ENCODE measurements around the gene COL4A1.
"Not testable (repeated sequence)": the region's sequence is repeated elsewhere in the genome, so short reads cannot be mapped to it uniquely, and the experiment has no call there.

DNA sequence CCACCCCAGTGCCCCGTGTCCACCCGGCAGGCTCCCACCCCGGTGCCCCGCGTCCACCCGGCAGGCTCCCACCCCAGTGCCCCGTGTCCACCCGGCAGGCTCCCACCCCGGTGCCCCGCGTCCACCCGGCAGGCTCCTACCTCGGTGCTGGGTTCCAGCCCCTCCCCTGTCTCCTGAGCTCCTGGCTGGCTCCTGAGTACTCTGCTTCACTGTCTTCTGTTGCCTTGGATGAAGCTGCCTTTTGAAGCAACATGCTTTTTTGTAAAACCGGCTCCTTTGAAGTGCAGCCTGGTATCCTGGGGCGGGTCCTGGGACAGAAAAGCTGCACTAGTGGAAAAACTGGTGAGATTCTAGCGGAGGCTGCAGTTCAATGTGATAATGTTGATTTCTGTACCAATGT, 6.8 kb upstream of the COL4A1 start:
- TF ChIP-seq, protein P1, sequence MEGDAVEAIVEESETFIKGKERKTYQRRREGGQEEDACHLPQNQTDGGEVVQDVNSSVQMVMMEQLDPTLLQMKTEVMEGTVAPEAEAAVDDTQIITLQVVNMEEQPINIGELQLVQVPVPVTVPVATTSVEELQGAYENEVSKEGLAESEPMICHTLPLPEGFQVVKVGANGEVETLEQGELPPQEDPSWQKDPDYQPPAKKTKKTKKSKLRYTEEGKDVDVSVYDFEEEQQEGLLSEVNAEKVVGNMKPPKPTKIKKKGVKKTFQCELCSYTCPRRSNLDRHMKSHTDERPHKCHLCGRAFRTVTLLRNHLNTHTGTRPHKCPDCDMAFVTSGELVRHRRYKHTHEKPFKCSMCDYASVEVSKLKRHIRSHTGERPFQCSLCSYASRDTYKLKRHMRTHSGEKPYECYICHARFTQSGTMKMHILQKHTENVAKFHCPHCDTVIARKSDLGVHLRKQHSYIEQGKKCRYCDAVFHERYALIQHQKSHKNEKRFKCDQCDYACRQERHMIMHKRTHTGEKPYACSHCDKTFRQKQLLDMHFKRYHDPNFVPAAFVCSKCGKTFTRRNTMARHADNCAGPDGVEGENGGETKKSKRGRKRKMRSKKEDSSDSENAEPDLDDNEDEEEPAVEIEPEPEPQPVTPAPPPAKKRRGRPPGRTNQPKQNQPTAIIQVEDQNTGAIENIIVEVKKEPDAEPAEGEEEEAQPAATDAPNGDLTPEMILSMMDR (IDR thresholded peaks at IDR 0.05) = not testable (repeated sequence)
- not testable (repeated sequence) for TF ChIP-seq EZH2phosphoT487, EZH2 (IDR thresholded peaks at IDR 0.05)

All from neural progenitor cell (in vitro differentiated cells).